Panc1 (cell line): Measurements from ENCODE around the gene NOVA2. TPM values are rescaled to one million over a fixed set of nuclear protein-coding genes. Genes with fewer than 3 reads are reported as not detected.

ENCODE experiments used
- ATAC-seq: fragments of 200-7000 bp; cut with Tn5 transposase; 2 replicates; pipeline ENCODE4 v1.9.1; 2020; ENCODE audit warnings: mild to moderate bottlenecking, moderate library complexity
- BruUV-seq: library from RNA; stranded (reverse); fragments of 400-500 nt; replicated peaks from 2 replicates; lab custom pipeline; 2021; lab: Mats Ljungman, UMichigan
- CTCF ChIA-PET: fragments of 300-600 bp; sonication (Branson Sonifier 250); formaldehyde crosslinking; loops from one replicate; lab custom pipeline; 2022; ENCODE audit warnings: antibody characterized with exemption; lab: Charles Lee
- POLR2A ChIA-PET: fragments of 300-600 bp; sonication (Branson Sonifier 250); formaldehyde crosslinking; loops from one replicate; lab custom pipeline; 2022; ENCODE audit warnings: antibody characterized with exemption; lab: Charles Lee
- DNase-seq: peaks from one replicate; pipeline ENCODE4 v3.0.0-alpha.2; 2010; ENCODE audit warnings: low read depth, low spot score
- H3K27ac ChIP-seq: 2 replicates; pipeline ENCODE4 v1.5.1; 2011; ENCODE audit warnings: mild to moderate bottlenecking, low read length, inconsistent platforms
- H3K27me3 ChIP-seq: fragments of 200-500 bp; sonication (Bioruptor generic); 2 replicates; pipeline ENCODE4 v1.6.0; 2014; ENCODE audit warnings: low read length, inconsistent platforms; ENCODE audit not compliant: control insufficient read depth, insufficient read depth
- H3K36me3 ChIP-seq: fragments of 200-500 bp; sonication (Bioruptor generic); 2 replicates; pipeline ENCODE4 v1.5.1; 2014; ENCODE audit warnings: inconsistent platforms, mild to moderate bottlenecking, low read length, moderate library complexity; ENCODE audit not compliant: control insufficient read depth, insufficient read depth
- H3K4me1 ChIP-seq: 2 replicates; pipeline ENCODE4 v1.5.1; 2011; ENCODE audit warnings: inconsistent platforms, mild to moderate bottlenecking, low read length, moderate library complexity; ENCODE audit not compliant: control insufficient read depth, insufficient read depth
- H3K4me3 ChIP-seq, 2 experiments: 2 replicates each; pipeline ENCODE4 v1.5.1; 2011 to 2012; ENCODE audit warnings: low read depth in 2 of 2, low read length in 2 of 2, mild to moderate bottlenecking in 2 of 2, inconsistent platforms in 1 of 2, moderate library complexity in 1 of 2
- H3K9me3 ChIP-seq: fragments of 200-500 bp; sonication (Bioruptor generic); 2 replicates; pipeline ENCODE4 v1.5.1; 2014; ENCODE audit warnings: low read depth, mild to moderate bottlenecking, inconsistent platforms, low read length, moderate library complexity; ENCODE audit not compliant: control insufficient read depth, insufficient read depth
- CTCF ChIP-seq: fragments of 450-650 bp; IDR thresholded peaks from 2 replicates; pipeline ENCODE4 v1.5.1; 2017; ENCODE audit warnings: mild to moderate bottlenecking
- POLR2AphosphoS5 ChIP-seq: IDR thresholded peaks from 2 replicates; pipeline ENCODE4 v1.6.1; 2012; ENCODE audit warnings: mild to moderate bottlenecking, low read depth, low read length, moderate library complexity
- REST ChIP-seq, 2 experiments: IDR thresholded peaks; 2 replicates each; pipeline ENCODE4 v1.6.1; 2011 to 2012; ENCODE audit warnings: low read depth in 2 of 2, control low read depth in 1 of 2, low read length in 1 of 2, mild to moderate bottlenecking in 1 of 2, moderate library complexity in 1 of 2; ENCODE audit not compliant: insufficient read depth in 1 of 2
- SIN3A ChIP-seq: IDR thresholded peaks from 2 replicates; pipeline ENCODE4 v1.6.1; 2012; ENCODE audit warnings: low read depth, mild to moderate bottlenecking, low read length, moderate library complexity, borderline replicate concordance; ENCODE audit not compliant: insufficient read depth
- TCF7L2 ChIP-seq: IDR thresholded peaks from 2 replicates; pipeline ENCODE4 v1.6.1; 2011; ENCODE audit warnings: mild to moderate bottlenecking, low read depth, low read length, inconsistent platforms
- in situ Hi-C: cut with HindIII; loops from 2 replicates; pipeline ENCODE4 v1.10.0; 2016; ENCODE audit warnings: low sequenced_read_pairs, low pct_unique_long_range_greater_than_20kb
- intact Hi-C: fragments of 100-400 bp; cut with micrococcal nuclease; formaldehyde crosslinking; loops from one replicate; pipeline ENCODE4 v1.10.0; 2022; ENCODE audit not compliant: unreplicated experiment
- total RNA-seq: library from RNA; stranded (reverse); gene quantifications from one replicate; pipeline ENCODE4 v1.2.1, GENCODE V29; 2021; ENCODE audit not compliant: unreplicated experiment

NOVA2 gene
- total RNA-seq, 1 experiment from 2014 or later, result 0.44 TPM

- ATAC-seq, result no peak
- intact Hi-C loops (no loop called here), in situ Hi-C loops (no loop called here)
- Histone ChIP-seq H3K4me1 (0 out of 2 replicates have a peak, but pooled peaks cover 3% of the 10 kb centered on the region), H3K4me3 (no peak overlapping the region), H3K36me3 (no peaks in the 10 kb centered on the region), H3K27me3 (no peaks in the 10 kb centered on the region; the same call in 1 of the 2 replicates), H3K9me3 (no peaks in the 10 kb centered on the region), H3K27ac (no peak overlapping the region)
- no peak for TF ChIP-seq TCF7L2
- ChIA-PET CTCF (no interaction called here), POLR2A (no interaction called here)
- DNase-seq, result no peak
- BruUV-seq, result no TSS peak
Measured at GRCh38 chr19:45938733-45939319, 34.8 kb downstream of the NOVA2 start.

- TF ChIP-seq TCF7L2 (no peak), CTCF (no peak), POLR2AphosphoS5 (no peak), REST (IDR thresholded peaks at IDR 0.05; ENCODE audit: insufficient read depth in 1 of 2, low read depth in 2 of 2, low read length in 1 of 2) (no peak), SIN3A (no peak)
- Histone ChIP-seq H3K9me3 (no peaks in the 10 kb centered on the region), H3K36me3 (no peaks in the 10 kb centered on the region), H3K27me3 (no peaks in the 10 kb centered on the region; the same call in 1 of the 2 replicates), H3K4me3 (0 out of 4 replicates have a peak overlapping the region, but pooled peaks of 1 of the 2 experiments have one; percentile 8), H3K27ac (no peak overlapping the region), H3K4me1 (0 out of 2 replicates have a peak, but pooled peaks cover 3% of the 10 kb centered on the region)
- ChIA-PET CTCF (no interaction called here), POLR2A (no interaction called here)
- peak; percentile 44; the same call in 1 of the 2 replicates for ATAC-seq
- in situ Hi-C loops, result no loop called here
- no TSS peak for BruUV-seq
- intact Hi-C loops, result no loop called here
- no peak for DNase-seq
Measured at GRCh38 chr19:45935267-45935666, 38.4 kb downstream of the NOVA2 start.

GRCh38 chr19:45934551-45935230, 39.0 kb downstream of the NOVA2 start:
- no peak for ATAC-seq
- no peaks in the 10 kb centered on the region; the same call in 1 of the 2 replicates for H3K27me3 ChIP-seq
- BruUV-seq, result no TSS peak
- 0 out of 2 replicates have a peak, but pooled peaks cover 3% of the 10 kb centered on the region for H3K4me1 ChIP-seq
- H3K36me3 ChIP-seq, result no peaks in the 10 kb centered on the region
- intact Hi-C loops (no loop called here), in situ Hi-C loops (no loop called here)
- CTCF ChIA-PET, result no interaction called here
- TF ChIP-seq TCF7L2, result no peak
- TF ChIP-seq REST (IDR thresholded peaks at IDR 0.05; ENCODE audit: insufficient read depth in 1 of 2, low read depth in 2 of 2, low read length in 1 of 2), result no peak
- TF ChIP-seq SIN3A, result no peak
- TF ChIP-seq POLR2AphosphoS5, result no peak
- TF ChIP-seq CTCF, result no peak
- POLR2A ChIA-PET, result no interaction called here
- H3K4me3 ChIP-seq, result no peak overlapping the region
- no peak overlapping the region for H3K27ac ChIP-seq
- H3K9me3 ChIP-seq, result no peaks in the 10 kb centered on the region
- no peak for DNase-seq
